H1 (cell line): ENCODE results near the gene VEZT. TPM values are rescaled to one million over a fixed set of nuclear protein-coding genes. Genes with fewer than 3 reads are reported as not detected.

Experiments used
- CTCF ChIA-PET: fragments of 300-600 bp; sonication (Branson Sonifier 250); formaldehyde crosslinking; loops from one replicate; lab custom pipeline; 2021; ENCODE audit not compliant: partially characterized antibody; lab: Charles Lee
- POLR2A ChIA-PET: fragments of 300-600 bp; sonication (Branson Sonifier 250); formaldehyde crosslinking; loops from one replicate; lab custom pipeline; 2021; ENCODE audit warnings: inconsistent platforms; ENCODE audit not compliant: partially characterized antibody; lab: Charles Lee
- DNase-seq, 2 experiments: peaks; one replicate each; pipeline versions ENCODE4 v3.0.0 to v3.0.0-alpha.2; 2010 to 2022; ENCODE audit warnings: low spot score in 2 of 2, low read depth in 1 of 2, mixed read lengths in 1 of 2
- FAIRE-seq: peaks from 2 replicates; lab custom pipeline; 2011; peaks lifted over from hg19 to GRCh38; lab: Jason Lieb, UNC
- H2AFZ ChIP-seq: 2 replicates; pipeline ENCODE4 v1.8.1; 2012; ENCODE audit warnings: low read length, inconsistent platforms
- H2AK5ac ChIP-seq: 2 replicates; pipeline ENCODE4 v1.6.1; 2013; ENCODE audit warnings: low read depth, low read length
- H2BK120ac ChIP-seq: replicated peaks from 2 replicates; pipeline ENCODE3; 2013; ENCODE audit warnings: low read depth, low read length, inconsistent platforms
- H2BK12ac ChIP-seq: 2 replicates; pipeline ENCODE4 v1.6.1; 2013; ENCODE audit warnings: low read depth, low read length
- H2BK15ac ChIP-seq: 2 replicates; pipeline ENCODE4 v1.6.1; 2013; ENCODE audit warnings: low read length
- H2BK20ac ChIP-seq: 2 replicates; pipeline ENCODE4 v1.6.1; 2013; ENCODE audit warnings: low read length
- H2BK5ac ChIP-seq: 2 replicates; pipeline ENCODE4 v1.6.1; 2013; ENCODE audit warnings: low read depth, low read length
- H3K14ac ChIP-seq: 2 replicates; pipeline ENCODE4 v1.6.1; 2013; ENCODE audit warnings: inconsistent platforms; ENCODE audit not compliant: insufficient read length
- H3K18ac ChIP-seq: 2 replicates; pipeline ENCODE4 v1.6.1; 2013; ENCODE audit warnings: low read length; ENCODE audit errors: extremely low read depth
- H3K23ac ChIP-seq: 2 replicates; pipeline ENCODE4 v1.6.1; 2013; ENCODE audit warnings: inconsistent platforms; ENCODE audit not compliant: insufficient read length
- H3K23me2 ChIP-seq: 2 replicates; pipeline ENCODE4 v1.6.1; 2013; ENCODE audit warnings: low read depth, low read length
- H3K27ac ChIP-seq: 2 replicates; pipeline ENCODE4 v1.6.1; 2011; ENCODE audit warnings: low read depth, low read length, inconsistent platforms
- H3K27me3 ChIP-seq, 4 experiments: replicated peaks in 1 of 4; 1 replicate in 1 of 4; 2 replicates in 3 of 4; pipeline versions ENCODE4 v1.6.1 to v1.8.1; 2011 to 2013; ENCODE audit warnings: low read length in 3 of 4, mild to moderate bottlenecking in 3 of 4, inconsistent platforms in 2 of 4, mixed read lengths in 2 of 4, moderate library complexity in 1 of 4; ENCODE audit not compliant: control insufficient read depth in 3 of 4, insufficient read depth in 3 of 4; ENCODE audit errors: extremely low read depth in 1 of 4
- H3K36me3 ChIP-seq, 4 experiments: 2 replicates each; pipeline versions ENCODE4 v1.6.1 to v1.8.1; 2011 to 2013; ENCODE audit warnings: mild to moderate bottlenecking in 4 of 4, low read length in 3 of 4, moderate library complexity in 2 of 4, control low read depth in 1 of 4, inconsistent platforms in 1 of 4; ENCODE audit not compliant: insufficient read depth in 4 of 4, control insufficient read depth in 2 of 4
- H3K4ac ChIP-seq: replicated peaks from 2 replicates; pipeline ENCODE3; 2013; ENCODE audit warnings: low read length, low read depth, mixed read lengths, inconsistent platforms; ENCODE audit not compliant: insufficient read length
- H3K4me1 ChIP-seq, 4 experiments: replicated peaks in 1 of 4; 1 replicate in 1 of 4; 2 replicates in 3 of 4; pipeline versions ENCODE4 v1.6.1 to v1.8.1; 2011 to 2013; ENCODE audit warnings: low read length in 3 of 4, inconsistent platforms in 2 of 4, mixed read lengths in 1 of 4; ENCODE audit not compliant: insufficient read depth in 4 of 4, control insufficient read depth in 3 of 4
- H3K4me2 ChIP-seq, 2 experiments: 2 replicates each; pipeline versions ENCODE4 v1.6.1 to v1.8.1; 2011 to 2013; ENCODE audit warnings: low read depth in 2 of 2, low read length in 2 of 2, control low read depth in 1 of 2, inconsistent platforms in 1 of 2, mild to moderate bottlenecking in 1 of 2; ENCODE audit not compliant: insufficient read depth in 1 of 2
- H3K4me3 ChIP-seq, 4 experiments: fragments of 200-600, 300-600 bp in 1 of 4; sonication (generic), shearing (Covaris generic), sonication (Bioruptor Twin) in 1 of 4; 2 replicates each; pipeline versions ENCODE4 v1.5.1 to v1.8.1; 2011 to 2016; ENCODE audit warnings: low read length in 4 of 4, low read depth in 3 of 4, control low read depth in 2 of 4, inconsistent platforms in 2 of 4, mild to moderate bottlenecking in 2 of 4, mixed read lengths in 1 of 4, moderate library complexity in 1 of 4; ENCODE audit not compliant: insufficient read depth in 2 of 4; ENCODE audit errors: extremely low read depth in 1 of 4
- H3K56ac ChIP-seq: replicated peaks from 2 replicates; pipeline ENCODE3; 2013; ENCODE audit warnings: low read depth, mild to moderate bottlenecking, mixed read lengths, low read length, inconsistent platforms; ENCODE audit not compliant: insufficient read length
- H3K79me1 ChIP-seq: 2 replicates; pipeline ENCODE4 v1.6.1; 2013; ENCODE audit warnings: low read depth, low read length, control low read depth
- H3K79me2 ChIP-seq, 2 experiments: 2 replicates each; pipeline versions ENCODE4 v1.6.1 to v1.8.1; 2012 to 2013; ENCODE audit warnings: low read length in 2 of 2, mild to moderate bottlenecking in 2 of 2, inconsistent platforms in 1 of 2; ENCODE audit not compliant: insufficient read depth in 2 of 2, control insufficient read depth in 1 of 2
- H3K9ac ChIP-seq, 4 experiments: replicated peaks in 1 of 4; 1 replicate in 1 of 4; 2 replicates in 3 of 4; pipeline versions ENCODE4 v1.6.1 to v1.8.1; 2011 to 2013; ENCODE audit warnings: low read depth in 3 of 4, low read length in 3 of 4, control low read depth in 2 of 4, mild to moderate bottlenecking in 2 of 4, moderate library complexity in 2 of 4, inconsistent platforms in 1 of 4; ENCODE audit errors: extremely low read depth in 1 of 4
- H3K9me3 ChIP-seq, 2 experiments: 2 replicates each; pipeline versions ENCODE4 v1.6.1 to v1.8.1; 2012 to 2013; ENCODE audit warnings: mild to moderate bottlenecking in 2 of 2, moderate library complexity in 2 of 2, control low read depth in 1 of 2, inconsistent platforms in 1 of 2, low read depth in 1 of 2, low read length in 1 of 2, mixed read lengths in 1 of 2; ENCODE audit not compliant: insufficient read depth in 2 of 2
- H4K20me1 ChIP-seq, 2 experiments: replicated peaks in 1 of 2; 2 replicates each; pipeline versions ENCODE3 to v1.8.1; 2011 to 2013; ENCODE audit warnings: inconsistent platforms in 2 of 2, low read length in 2 of 2, mild to moderate bottlenecking in 1 of 2; ENCODE audit not compliant: insufficient read depth in 2 of 2, control insufficient read depth in 1 of 2
- H4K5ac ChIP-seq: 2 replicates; pipeline ENCODE4 v1.6.1; 2013; ENCODE audit warnings: low read length, low read depth, mixed read lengths, inconsistent platforms; ENCODE audit not compliant: insufficient read length
- H4K8ac ChIP-seq: 2 replicates; pipeline ENCODE4 v1.8.0; 2013; ENCODE audit warnings: mild to moderate bottlenecking, moderate library complexity, low read length, inconsistent platforms; ENCODE audit not compliant: insufficient read depth; ENCODE audit errors: extremely low read depth
- H4K91ac ChIP-seq: replicated peaks from 2 replicates; pipeline ENCODE3; 2013; ENCODE audit warnings: low read length, mixed read lengths, inconsistent platforms; ENCODE audit not compliant: insufficient read length
- CREB1 ChIP-seq: IDR thresholded peaks from 2 replicates; pipeline ENCODE4 v1.6.1; 2012; ENCODE audit warnings: inconsistent platforms
- CTCF ChIP-seq, 3 experiments: IDR thresholded peaks; 1 replicate in 2 of 3; 2 replicates in 1 of 3; pipeline versions ENCODE4 v1.5.1 to v1.6.1; 2011; ENCODE audit warnings: low read length in 3 of 3, mild to moderate bottlenecking in 3 of 3, inconsistent platforms in 2 of 3, low read depth in 1 of 3, moderate library complexity in 1 of 3; ENCODE audit not compliant: insufficient read depth in 1 of 3; ENCODE audit errors: control extremely low read depth in 1 of 3
- JUN ChIP-seq: IDR thresholded peaks from 2 replicates; pipeline ENCODE4 v1.6.1; 2011; ENCODE audit warnings: low read depth, mild to moderate bottlenecking, improper control_type of control experiment, low read length
- KDM1A ChIP-seq: fragments of 200-600, 300-600 bp; sonication (generic); IDR thresholded peaks from 2 replicates; pipeline ENCODE4 v1.7.1; 2016; ENCODE audit warnings: mild to moderate bottlenecking, low read length, borderline replicate concordance
- NRF1 ChIP-seq: IDR thresholded peaks from 2 replicates; pipeline ENCODE4 v1.6.1; 2011; ENCODE audit warnings: mild to moderate bottlenecking, low read depth, low read length, improper control_type of control experiment
- PHF8 ChIP-seq: fragments of 200-600 bp; sonication (generic); conservative IDR thresholded peaks from 2 replicates; pipeline ENCODE4 v1.7.1; 2012; ENCODE audit warnings: low read depth, mild to moderate bottlenecking, inconsistent platforms, low read length, moderate library complexity
- POLR2A ChIP-seq, 2 experiments: IDR thresholded peaks; 1 replicate in 1 of 2; 2 replicates in 1 of 2; pipeline ENCODE4 v1.6.1; 2011; ENCODE audit warnings: low read depth in 2 of 2, low read length in 2 of 2, mild to moderate bottlenecking in 2 of 2; ENCODE audit errors: control extremely low read depth in 1 of 2
- RFX5 ChIP-seq: IDR thresholded peaks from 2 replicates; pipeline ENCODE4 v1.6.1; 2011; ENCODE audit warnings: low read depth, low read length, improper control_type of control experiment, borderline replicate concordance
- SAP30 ChIP-seq: fragments of 300-600 bp; sonication (generic); IDR thresholded peaks from 2 replicates; pipeline ENCODE4 v1.7.1; 2012; ENCODE audit warnings: low read length, moderate library complexity, mild to moderate bottlenecking, inconsistent platforms; ENCODE audit not compliant: insufficient read depth, insufficient replicate concordance
- SIX5 ChIP-seq: IDR thresholded peaks from 2 replicates; pipeline ENCODE4 v1.6.1; 2011; ENCODE audit warnings: mild to moderate bottlenecking, low read depth, low read length
- SP1 ChIP-seq: IDR thresholded peaks from 2 replicates; pipeline ENCODE4 v1.6.1; 2011; ENCODE audit warnings: low read depth, low read length
- SUZ12 ChIP-seq: fragments of 200-600 bp; sonication (generic); IDR thresholded peaks from 2 replicates; pipeline ENCODE4 v1.6.1; 2012; ENCODE audit warnings: mild to moderate bottlenecking, inconsistent platforms, low read length, moderate library complexity, mixed read lengths
- YY1 ChIP-seq: IDR thresholded peaks from 2 replicates; pipeline ENCODE4 v1.6.1; 2011; ENCODE audit warnings: low read depth, mild to moderate bottlenecking, low read length
- WGBS, 2 experiments: shearing (Covaris generic) in 1 of 2; methylation state at CpG; one replicate each; pipeline versions ENCODE4 v1.1.6 to v1.1.7; 2013 to 2015; ENCODE audit warnings: low lambda C conversion rate in 2 of 2, mixed read lengths in 2 of 2, inconsistent platforms in 1 of 2, low coverage in 1 of 2, missing lambda C conversion rate in 1 of 2; ENCODE audit not compliant: insufficient replicate concordance in 2 of 2, insufficient coverage in 1 of 2, insufficient read length in 1 of 2; ENCODE audit errors: extremely low coverage in 1 of 2, missing lambda C conversion rate in 1 of 2; 5-methylcytosine and 5-hydroxymethylcytosine counted together
- polyA plus RNA-seq, 7 experiments: library from polyadenylated mRNA; depleted of rRNA in 3 of 7; stranded (reverse) in 5 of 7; unstranded in 2 of 7; fragments of >200 nt in 5 of 7; fragments of 200-250 nt in 2 of 7; gene quantifications; 1 replicate in 5 of 7; 2 replicates in 1 of 7; 4 replicates in 1 of 7; pipeline versions ENCODE4 v1.2.1 to v1.2.3, GENCODE V29; 2011 to 2013; ENCODE audit warnings: missing spikeins in 2 of 7, mixed read lengths in 2 of 7
- total RNA-seq: library from RNA; stranded (reverse); fragmentation: NEBNext Ultra II Directional; extraction: Animal tissue kit (Norgen Biotek cat#: 25700); gene quantifications from 2 replicates; pipeline ENCODE4 v1.2.1, GENCODE V29; 2021

VEZT gene
- total and polyA plus RNA-seq, 2 of the 8 experiments (the other 6 are each of a cell fraction or from before 2014, with no cell fraction given): 44.0 to 56.1 TPM

GRCh38 chr12:95179011-95179410 is 38.6 kb upstream of the VEZT start:
- Histone ChIP-seq H3K27ac (no peak overlapping the region), H3K14ac (no peak overlapping the region), H4K20me1 (no peaks in the 10 kb centered on the region), H3K79me1 (peaks cover 2% of the 10 kb centered on the region; the same call in 1 of the 2 replicates), H3K36me3 (no peaks in the 10 kb centered on the region), H3K23me2 (no peaks in the 10 kb centered on the region), H3K4me3 (no peak overlapping the region), H2AFZ (no peak overlapping the region), H3K23ac (no peak overlapping the region), H3K27me3 (no peaks in the 10 kb centered on the region), H2BK15ac (no peak overlapping the region), H4K8ac (no peak overlapping the region), H3K79me2 (peaks cover 0 to 20% of the 10 kb centered on the region in 2 experiments; a peak in 2 of 4 replicates), H2BK12ac (no peak overlapping the region), H3K4me1 (no peaks in the 10 kb centered on the region; a peak in 1 of 7 replicates), H2BK5ac (no peak overlapping the region), H4K5ac (no peak overlapping the region), H2AK5ac (no peak overlapping the region), H2BK20ac (no peak overlapping the region), H3K56ac (no peak overlapping the region), H3K18ac (no peak overlapping the region), H3K4me2 (no peak overlapping the region), H3K9ac (no peak overlapping the region), H2BK120ac (no peak overlapping the region), H3K9me3 (no peaks in the 10 kb centered on the region), H3K4ac (no peak overlapping the region), H4K91ac (no peak overlapping the region)
- 72% methylated on average over 5 of the region's 5 CpGs; no CpG with 5 or more reads in 1 of the 2 experiments for WGBS, 2 experiments
- ChIA-PET CTCF (no interaction called here), POLR2A (no interaction called here)
- FAIRE-seq (no peak), DNase-seq (no peak)
- no peak for TF ChIP-seq SIX5
- TF ChIP-seq CTCF (IDR thresholded peaks at IDR 0.05; ENCODE audit: control extremely low read depth in 1 of 3, insufficient read depth in 1 of 3, low read depth in 1 of 3, low read length in 3 of 3): no peak
- no peak for TF ChIP-seq CREB1
- no peak for TF ChIP-seq RFX5
- no peak for TF ChIP-seq SUZ12
- TF ChIP-seq NRF1: no peak
- TF ChIP-seq YY1: no peak
- no peak for TF ChIP-seq JUN
- no peak for TF ChIP-seq POLR2A (IDR thresholded peaks at IDR 0.05; ENCODE audit: control extremely low read depth in 1 of 2, low read depth in 2 of 2, low read length in 2 of 2)
- TF ChIP-seq PHF8: no peak
- no peak for TF ChIP-seq SAP30
- TF ChIP-seq SP1: no peak
- no peak for TF ChIP-seq KDM1A
